Psoas muscle (tissue), 8 donors: ENCODE results near the gene FGD4. TPM values are rescaled to one million over a fixed set of nuclear protein-coding genes. Genes with fewer than 3 reads are reported as not detected.

Source experiments
- ATAC-seq, 4 donors: fragments of 200-7000 bp; cut with Tn5 transposase; one replicate each; pipeline ENCODE4 v1.9.1; 2020; ENCODE audit warnings: moderate library complexity in 3 of 4, mild to moderate bottlenecking in 2 of 4
- DNase-seq, 2 donors: peaks; one replicate each; pipeline ENCODE4 v3.0.0-alpha.2; 2020
- H3K27ac ChIP-seq: fragments of 200-600 bp; one replicate; pipeline ENCODE4 v1.8.0; 2022
- H3K27me3 ChIP-seq, 3 donors: fragments of 200-600 bp in 1 of 3; one replicate each; pipeline versions ENCODE4 v1.6.1 to v1.8.0; 2013 to 2022; ENCODE audit warnings: low read length in 2 of 3, mild to moderate bottlenecking in 2 of 3, moderate library complexity in 1 of 3; ENCODE audit not compliant: insufficient read depth in 3 of 3
- H3K36me3 ChIP-seq, 2 donors: fragments of 200-600 bp in 1 of 2; one replicate each; pipeline versions ENCODE4 v1.6.1 to v1.8.0; 2013 to 2022; ENCODE audit warnings: low read depth in 1 of 2, mild to moderate bottlenecking in 1 of 2, moderate library complexity in 1 of 2; ENCODE audit not compliant: insufficient read depth in 1 of 2
- H3K4me1 ChIP-seq: fragments of 200-600 bp; one replicate; pipeline ENCODE4 v1.8.0; 2022
- H3K4me3 ChIP-seq: fragments of 200-600 bp; one replicate; pipeline ENCODE4 v1.8.0; 2022; ENCODE audit warnings: mild to moderate bottlenecking
- H3K9me3 ChIP-seq: fragments of 200-600 bp; one replicate; pipeline ENCODE4 v1.8.0; 2022
- CTCF ChIP-seq: fragments of 200-600 bp; IDR thresholded peaks from one replicate; pipeline ENCODE4 v1.8.0; 2022; ENCODE audit warnings: antibody characterized with exemption
- WGBS, 3 donors: extraction: QIAGEN DNeasy Blood & Tissue Kit; methylation state at CpG; one replicate each; pipeline versions ENCODE4 v1.1.6 to v1.1.7; 2013; 5-methylcytosine and 5-hydroxymethylcytosine counted together
- intact Hi-C, 2 donors: fragments of 100-400 bp; cut with DNase I; formaldehyde crosslinking; loops; one replicate each; pipeline versions ENCODE4 v1.11.0 to v1.14.2; 2022
- polyA plus RNA-seq, 3 donors: library from polyadenylated mRNA; stranded (reverse); fragments of 200-250 nt; gene quantifications; one replicate each; pipeline ENCODE4 v1.2.3, GENCODE V29; 2013
- total RNA-seq, 4 donors: library from RNA; stranded (reverse); fragmentation: NEBNext Ultra II Directional in 2 of 4; extraction: Animal tissue kit (Norgen Biotek cat#: 25700) in 2 of 4; gene quantifications; one replicate each; pipeline versions ENCODE4 v1.2.1 to v1.2.4, GENCODE V29; 2021 to 2023
- donor health status: healthy with polysubstance abuse.
- donor health status: DM: no; HTN: no; CAD: no; lungs with moderate emphysema.
- donor health status: Bipolar disorder and iron deficiency.
- donor health status: healthy.
- donor health status: DM: yes; HTN: yes; CAD: no.
- donor health status: DM: no; HTN: no; CAD: no.
- donor health status: DM: no; HTN: no; CAD: no.
- donor health status: DM: yes; HTN: yes; CAD: no.

The FGD4 gene
- total and polyA plus RNA-seq, 7 donors = 1.1 to 20.8 (median 14.9) TPM

- H3K36me3 ChIP-seq = no peaks in the 10 kb centered on the region
- no peak overlapping the region for H3K4me3 ChIP-seq
- intact Hi-C loops = no loop called here
- no peaks in the 10 kb centered on the region for H3K9me3 ChIP-seq
- no peak for ATAC-seq
- peaks cover 20% of the 10 kb centered on the region for H3K4me1 ChIP-seq
- peak overlapping the region; percentile 86 for H3K27ac ChIP-seq
- WGBS, 3 donors = 85 to 87% (median 86%) methylated on average over 2 of the region's 2 CpGs
- TF ChIP-seq CTCF = no peak
- H3K27me3 ChIP-seq = no peaks in the 10 kb centered on the region
- DNase-seq = no peak
Measured at GRCh38 chr12:32662665-32663064, 263.3 kb downstream of the FGD4 start.

- TF ChIP-seq CTCF = no peak
- Histone ChIP-seq H3K9me3 (peaks cover 3% of the 10 kb centered on the region), H3K27me3 (no peaks in the 10 kb centered on the region), H3K4me3 (peak overlapping the region; percentile 2), H3K27ac (no peak overlapping the region), H3K4me1 (peaks cover 9% of the 10 kb centered on the region), H3K36me3 (no peaks in the 10 kb centered on the region)
- 86 to 88% (median 86%) methylated on average over 14 of the region's 14 CpGs for WGBS, 3 donors
- DNase-seq (no peak), ATAC-seq (no peak)
- intact Hi-C loops = no loop called here
Measured at GRCh38 chr12:32666018-32666417, 266.7 kb downstream of the FGD4 start.

- Histone ChIP-seq H3K4me3 (no peak overlapping the region), H3K36me3 (no peaks in the 10 kb centered on the region), H3K27me3 (no peaks in the 10 kb centered on the region), H3K27ac (no peak overlapping the region), H3K9me3 (peaks cover 3% of the 10 kb centered on the region), H3K4me1 (peaks cover 7% of the 10 kb centered on the region)
- 99 to 100% (median 100%) methylated on average over 1 of the region's 1 CpG for WGBS, 3 donors
- intact Hi-C loops = no loop called here
- DNase-seq (no peak), ATAC-seq (no peak)
- TF ChIP-seq CTCF = no peak
Measured at GRCh38 chr12:32669584-32669983, 270.2 kb downstream of the FGD4 start.

GRCh38 chr12:32671930-32672780 lies 272.8 kb downstream of the FGD4 start:
- ATAC-seq (peak; percentile 86 to 96 (median 90)), DNase-seq (no peak)
- Histone ChIP-seq H3K4me3 (no peak overlapping the region), H3K36me3 (no peaks in the 10 kb centered on the region), H3K27me3 (no peaks in the 10 kb centered on the region), H3K27ac (no peak overlapping the region), H3K4me1 (peaks cover 7% of the 10 kb centered on the region), H3K9me3 (peaks cover 3% of the 10 kb centered on the region)
- WGBS, 3 donors = 16 to 24% (median 20%) methylated on average over 11 of the region's 11 CpGs
- TF ChIP-seq CTCF = peak; percentile 63
- intact Hi-C loops = loop anchor here (1.0 to 5.0 kb wide), 3 partner anchors 217 to 307 kb away; no protein-coding TSS in a partner anchor
